ENCODE data around the gene ALS2.
"Not testable (repeated sequence)": the region's sequence is repeated elsewhere in the genome, so short reads cannot be mapped to it uniquely, and the experiment has no call there.

Gene ALS2

GRCh38 chr2:201793631-201794030 is 12.9 kb upstream of the ALS2 start:
- DNase-seq (ENCODE audit: low spot score) = no peak

GRCh38 chr2:201790989-201791388 is 10.3 kb upstream of the ALS2 start:
- DNase-seq (ENCODE audit: low spot score) = no peak

- DNase-seq (ENCODE audit: low spot score) = no peak
Observed at GRCh38 chr2:201790291-201790690, 9.6 kb upstream of the ALS2 start.

GRCh38 chr2:201789395-201789794 is 8.7 kb upstream of the ALS2 start:
- no peak for DNase-seq (ENCODE audit: low spot score)

- DNase-seq (ENCODE audit: low spot score) = no peak
Observed at GRCh38 chr2:201788371-201788770, 7.6 kb upstream of the ALS2 start.

GRCh38 chr2:201786471-201786870 is 5.7 kb upstream of the ALS2 start:
- DNase-seq (ENCODE audit: low spot score) = no peak

- no peak for DNase-seq (ENCODE audit: low spot score)
Observed at GRCh38 chr2:201785135-201785534, 4.4 kb upstream of the ALS2 start.

GRCh38 chr2:201784563-201784962 is 3.8 kb upstream of the ALS2 start:
- DNase-seq (ENCODE audit: low spot score) = no peak

- no peak for DNase-seq (ENCODE audit: low spot score)
Observed at GRCh38 chr2:201781557-201782051, 871 bp upstream of the ALS2 start.

GRCh38 chr2:201779901-201780673 is 646 bp downstream of the ALS2 start:
- peak; percentile 44 for DNase-seq (ENCODE audit: low spot score)

- no peak for DNase-seq (ENCODE audit: low spot score)
Observed at GRCh38 chr2:201777869-201778268, 2.9 kb downstream of the ALS2 start.

GRCh38 chr2:201777043-201777442 is 3.7 kb downstream of the ALS2 start:
- DNase-seq (ENCODE audit: low spot score) = no peak

- no peak for DNase-seq (ENCODE audit: low spot score)
Observed at GRCh38 chr2:201775326-201775725, 5.4 kb downstream of the ALS2 start.

- DNase-seq (ENCODE audit: low spot score) = no peak
Observed at GRCh38 chr2:201774546-201774945, 6.2 kb downstream of the ALS2 start.

- DNase-seq (ENCODE audit: low spot score) = no peak
Observed at GRCh38 chr2:201773990-201774389, 6.7 kb downstream of the ALS2 start.

GRCh38 chr2:201769666-201770373 is 10.9 kb downstream of the ALS2 start:
- DNase-seq (ENCODE audit: low spot score) = no peak

- no peak for DNase-seq (ENCODE audit: low spot score)
Observed at GRCh38 chr2:201768918-201769317, 11.8 kb downstream of the ALS2 start.

- no peak for DNase-seq (ENCODE audit: low spot score)
Observed at GRCh38 chr2:201765799-201766198, 14.9 kb downstream of the ALS2 start.

- DNase-seq (ENCODE audit: low spot score) = not testable (repeated sequence)
Observed at GRCh38 chr2:201764469-201764868, 16.3 kb downstream of the ALS2 start.

GRCh38 chr2:201761101-201761500 is 19.6 kb downstream of the ALS2 start:
- no peak for DNase-seq (ENCODE audit: low spot score)

GRCh38 chr2:201759567-201759966 is 21.2 kb downstream of the ALS2 start:
- no peak for DNase-seq (ENCODE audit: low spot score)

GRCh38 chr2:201758873-201759272 is 21.9 kb downstream of the ALS2 start:
- no peak for DNase-seq (ENCODE audit: low spot score)

GRCh38 chr2:201758234-201758633 is 22.5 kb downstream of the ALS2 start:
- DNase-seq (ENCODE audit: low spot score) = no peak

Data from hematopoietic multipotent progenitor cell treated with erythropoietin and hydrocortisone succinate and interleukin-3 and kit ligand, for 15 days (in vitro differentiated cells).